Keratinocyte (primary cell): Measurements from ENCODE around the gene LYSMD2. TPM values are rescaled to one million over a fixed set of nuclear protein-coding genes. Genes with fewer than 3 reads are reported as not detected.

ENCODE experiments used
- DNase-seq: peaks from one replicate; pipeline ENCODE4 v3.0.0-alpha.2; 2011; ENCODE audit warnings: low read depth, missing footprints, low spot score
- FAIRE-seq: peaks from 2 replicates; lab custom pipeline; 2011; peaks lifted over from hg19 to GRCh38; lab: Jason Lieb, UNC
- H2AFZ ChIP-seq: 2 replicates; pipeline ENCODE4 v1.6.0; 2012; ENCODE audit warnings: low read length, control low read depth, inconsistent platforms; ENCODE audit not compliant: control insufficient read depth
- H3K27ac ChIP-seq: 2 replicates; pipeline ENCODE4 v1.5.1; 2011; ENCODE audit warnings: low read length; ENCODE audit not compliant: control insufficient read depth, insufficient read depth
- H3K27me3 ChIP-seq: 3 replicates; pipeline ENCODE4 v1.6.0; 2011; ENCODE audit warnings: low read length; ENCODE audit not compliant: control insufficient read depth, insufficient read depth; ENCODE audit errors: extremely low read depth
- H3K36me3 ChIP-seq, 2 experiments: 2 replicates in 1 of 2; 3 replicates in 1 of 2; pipeline ENCODE4 v1.5.1; 2011; ENCODE audit warnings: low read length in 2 of 2, mild to moderate bottlenecking in 1 of 2; ENCODE audit not compliant: control insufficient read depth in 2 of 2, insufficient read depth in 2 of 2; ENCODE audit errors: extremely low read depth in 1 of 2
- H3K4me1 ChIP-seq: 3 replicates; pipeline ENCODE4 v1.5.1; 2011; ENCODE audit warnings: low read length; ENCODE audit not compliant: control insufficient read depth, insufficient read depth; ENCODE audit errors: extremely low read depth
- H3K4me2 ChIP-seq: 3 replicates; pipeline ENCODE4 v1.6.0; 2011; ENCODE audit warnings: low read depth, low read length; ENCODE audit not compliant: control insufficient read depth, insufficient read depth; ENCODE audit errors: extremely low read depth
- H3K4me3 ChIP-seq, 3 experiments: fragments of 200-600 bp in 1 of 3; sonication (generic) in 1 of 3; 2 replicates in 2 of 3; 3 replicates in 1 of 3; pipeline ENCODE4 v1.5.1; 2011 to 2016; ENCODE audit warnings: low read length in 3 of 3, mild to moderate bottlenecking in 3 of 3, control low read depth in 2 of 3, inconsistent platforms in 1 of 3, low read depth in 1 of 3, mixed read lengths in 1 of 3, mixed run types in 1 of 3, moderate library complexity in 1 of 3; ENCODE audit not compliant: control insufficient read depth in 2 of 3, insufficient read depth in 2 of 3; ENCODE audit errors: extremely low read depth in 1 of 3
- H3K79me2 ChIP-seq: 2 replicates; pipeline ENCODE4 v1.6.0; 2012; ENCODE audit warnings: low read length; ENCODE audit not compliant: control insufficient read depth, insufficient read depth
- H3K9ac ChIP-seq: 3 replicates; pipeline ENCODE4 v1.6.0; 2011; ENCODE audit warnings: low read length; ENCODE audit not compliant: control insufficient read depth, insufficient read depth; ENCODE audit errors: extremely low read depth
- H3K9me1 ChIP-seq: 3 replicates; pipeline ENCODE4 v1.6.0; 2011; ENCODE audit warnings: low read length; ENCODE audit not compliant: control insufficient read depth, insufficient read depth; ENCODE audit errors: extremely low read depth
- H3K9me3 ChIP-seq: 2 replicates; pipeline ENCODE4 v1.5.1; 2012; ENCODE audit warnings: low read depth, low read length; ENCODE audit not compliant: control insufficient read depth
- H4K20me1 ChIP-seq: 3 replicates; pipeline ENCODE4 v1.6.0; 2011; ENCODE audit warnings: low read length; ENCODE audit not compliant: control insufficient read depth, insufficient read depth; ENCODE audit errors: extremely low read depth
- CTCF ChIP-seq, 3 experiments: IDR thresholded peaks in 1 of 3; conservative IDR thresholded peaks in 1 of 3; optimal IDR thresholded peaks in 1 of 3; 2 replicates in 2 of 3; 3 replicates in 1 of 3; pipeline versions ENCODE3 to v1.5.1; 2011; ENCODE audit warnings: low read length in 3 of 3, mild to moderate bottlenecking in 3 of 3, moderate library complexity in 2 of 3, control low read depth in 1 of 3, inconsistent platforms in 1 of 3; ENCODE audit not compliant: insufficient read depth in 2 of 3; ENCODE audit errors: extremely low read depth in 1 of 3
- EZH2 ChIP-seq: IDR thresholded peaks from one replicate; pipeline ENCODE4 v1.6.1; 2012; ENCODE audit warnings: inconsistent platforms, mild to moderate bottlenecking, low read length, moderate library complexity
- dilution Hi-C: fragments of 300-500 bp; cut with MboI; formaldehyde crosslinking; loops from one replicate; pipeline ENCODE4 v1.7.0; 2020; ENCODE audit warnings: low sequenced_read_pairs; ENCODE audit not compliant: extremely low pct_ligation_motif_present
- polyA plus RNA-seq, 5 experiments: library from polyadenylated mRNA; depleted of rRNA in 3 of 5; stranded (reverse) in 3 of 5; stranded (forward) in 1 of 5; unstranded in 1 of 5; fragments of >200 nt; gene quantifications; 1 replicate in 1 of 5; 2 replicates in 3 of 5; 3 replicates in 1 of 5; pipeline versions ENCODE4 v1.2.1 to v1.2.3, GENCODE V29; 2011 to 2012; ENCODE audit warnings: missing spikeins in 2 of 5, low read depth in 1 of 5, low replicate concordance in 1 of 5

The LYSMD2 gene
- polyA plus RNA-seq, 1 donor (not counting 4 experiments of a cell fraction or from before 2014, with no cell fraction given): 12.7 TPM

GRCh38 chr15:51732646-51733045 lies 4.8 kb downstream of the LYSMD2 start:
- TF ChIP-seq CTCF (optimal IDR thresholded peaks at IDR 0.05 in 1 of 3, IDR thresholded peaks at IDR 0.05 in 1 of 3, conservative IDR thresholded peaks at IDR 0.05 in 1 of 3; ENCODE audit: extremely low read depth in 1 of 3, insufficient read depth in 2 of 3, low read length in 3 of 3): no peak
- no peak for TF ChIP-seq EZH2
- H2AFZ ChIP-seq: no peak overlapping the region
- H3K9me3 ChIP-seq: no peaks in the 10 kb centered on the region
- no peak for FAIRE-seq
- no peak overlapping the region for H3K27ac ChIP-seq
- H4K20me1 ChIP-seq: no peaks in the 10 kb centered on the region
- no peak for DNase-seq
- no peaks in the 10 kb centered on the region for H3K36me3 ChIP-seq
- dilution Hi-C loops: no loop called here
- peaks cover 2% of the 10 kb centered on the region for H3K79me2 ChIP-seq
- H3K4me1 ChIP-seq: peaks cover 22% of the 10 kb centered on the region
- H3K9ac ChIP-seq: no peak overlapping the region
- no peak overlapping the region for H3K4me2 ChIP-seq
- H3K4me3 ChIP-seq: no peak overlapping the region
- H3K9me1 ChIP-seq: no peaks in the 10 kb centered on the region
- no peaks in the 10 kb centered on the region for H3K27me3 ChIP-seq

GRCh38 chr15:51731549-51732267 lies 5.7 kb downstream of the LYSMD2 start:
- Histone ChIP-seq H3K9me1 (peaks cover 2% of the 10 kb centered on the region), H3K9ac (peak overlapping the region; percentile 55), H4K20me1 (no peaks in the 10 kb centered on the region), H3K27ac (peak overlapping the region; percentile 42), H3K36me3 (no peaks in the 10 kb centered on the region), H3K4me3 (peak overlapping the region in 2 of 3 experiments; percentile 60 to 71), H3K9me3 (no peaks in the 10 kb centered on the region), H3K4me2 (peak overlapping the region; percentile 89), H3K79me2 (peaks cover 2% of the 10 kb centered on the region), H2AFZ (peak overlapping the region; percentile 85), H3K27me3 (no peaks in the 10 kb centered on the region), H3K4me1 (peaks cover 28% of the 10 kb centered on the region)
- TF ChIP-seq EZH2 (no peak), CTCF (optimal IDR thresholded peaks at IDR 0.05 in 1 of 3, IDR thresholded peaks at IDR 0.05 in 1 of 3, conservative IDR thresholded peaks at IDR 0.05 in 1 of 3; ENCODE audit: extremely low read depth in 1 of 3, insufficient read depth in 2 of 3, low read length in 3 of 3) (no peak)
- DNase-seq (no peak), FAIRE-seq (no peak)
- dilution Hi-C loops: no loop called here
